Measurements from ENCODE around the gene MCF2L.

The MCF2L gene

GRCh38 chr13:112997188-112998130, 28.4 kb downstream of the MCF2L start:
- DNase-seq (ENCODE audit: low spot score), result no peak

- DNase-seq (ENCODE audit: low spot score), result no peak
Measured at GRCh38 chr13:112998521-112999280, 29.7 kb downstream of the MCF2L start.

- no peak for DNase-seq (ENCODE audit: low spot score)
Measured at GRCh38 chr13:112999414-113000177, 30.6 kb downstream of the MCF2L start.

- DNase-seq (ENCODE audit: low spot score), result no peak
Measured at GRCh38 chr13:113000575-113000974, 31.6 kb downstream of the MCF2L start.

- DNase-seq (ENCODE audit: low spot score), result peak; percentile 85
Measured at GRCh38 chr13:113001241-113002140, 32.5 kb downstream of the MCF2L start.

GRCh38 chr13:113002206-113002912, 33.3 kb downstream of the MCF2L start:
- DNase-seq (ENCODE audit: low spot score), result peak; percentile 70

GRCh38 chr13:113002913-113003290, 33.9 kb downstream of the MCF2L start:
- no peak for DNase-seq (ENCODE audit: low spot score)

GRCh38 chr13:113004126-113004525, 35.1 kb downstream of the MCF2L start:
- no peak for DNase-seq (ENCODE audit: low spot score)

- DNase-seq (ENCODE audit: low spot score), result no peak
Measured at GRCh38 chr13:113005076-113005865, 36.3 kb downstream of the MCF2L start.

GRCh38 chr13:113005997-113006396, 37.0 kb downstream of the MCF2L start:
- DNase-seq (ENCODE audit: low spot score), result no peak

GRCh38 chr13:113006660-113007059, 37.6 kb downstream of the MCF2L start:
- no peak for DNase-seq (ENCODE audit: low spot score)

- DNase-seq (ENCODE audit: low spot score), result no peak
Measured at GRCh38 chr13:113008851-113009250, 39.8 kb downstream of the MCF2L start.

GRCh38 chr13:113009743-113010509, 40.9 kb downstream of the MCF2L start:
- DNase-seq (ENCODE audit: low spot score), result no peak

GRCh38 chr13:113010510-113010865, 41.5 kb downstream of the MCF2L start:
- no peak for DNase-seq (ENCODE audit: low spot score)

GRCh38 chr13:113013303-113013702, 44.3 kb downstream of the MCF2L start:
- DNase-seq (ENCODE audit: low spot score), result no peak

- DNase-seq (ENCODE audit: low spot score), result no peak
Measured at GRCh38 chr13:113013878-113014751, 45.1 kb downstream of the MCF2L start.

GRCh38 chr13:113014752-113015745, 46.0 kb downstream of the MCF2L start:
- no peak for DNase-seq (ENCODE audit: low spot score)
